Spleen (tissue), 11 donors: ENCODE data around the gene SOX5. TPM values are rescaled to one million over a fixed set of nuclear protein-coding genes. Genes with fewer than 3 reads are reported as not detected.
A peak's percentile ranks its signal among the peaks of the same experiment; 100 is the strongest.

Experiments used
- DNase-seq: peaks from one replicate; pipeline ENCODE4 v3.0.0-alpha.2; 2020
- H3K27ac ChIP-seq, 8 donors: fragments of 200-600 bp; sonication (generic) in 7 of 8; 1 replicate in 4 of 8; 2 replicates in 4 of 8; pipeline versions ENCODE4 v1.5.0 to v1.8.0; 2016 to 2021; ENCODE audit warnings: inconsistent platforms in 4 of 8, mild to moderate bottlenecking in 4 of 8, moderate library complexity in 1 of 8
- H3K27me3 ChIP-seq, 7 donors: fragments of 200-600 bp; sonication (generic) in 6 of 7; replicated peaks in 1 of 7; 1 replicate in 4 of 7; 2 replicates in 3 of 7; pipeline versions ENCODE4 v1.5.0 to v1.8.0; 2016 to 2021; ENCODE audit warnings: inconsistent platforms in 3 of 7, mild to moderate bottlenecking in 1 of 7
- H3K36me3 ChIP-seq, 6 donors: fragments of 200-600 bp; sonication (generic) in 5 of 6; 1 replicate in 4 of 6; 2 replicates in 2 of 6; pipeline versions ENCODE4 v1.5.0 to v1.8.0; 2016 to 2021; ENCODE audit warnings: inconsistent platforms in 2 of 6
- H3K4me1 ChIP-seq, 6 donors: fragments of 200-600 bp; sonication (generic) in 5 of 6; 1 replicate in 3 of 6; 2 replicates in 3 of 6; pipeline versions ENCODE4 v1.5.0 to v1.8.0; 2016 to 2021; ENCODE audit warnings: inconsistent platforms in 3 of 6
- H3K4me3 ChIP-seq, 8 donors: fragments of 200-600 bp; sonication (generic) in 7 of 8; 1 replicate in 4 of 8; 2 replicates in 4 of 8; pipeline versions ENCODE4 v1.5.0 to v1.8.0; 2016 to 2021; ENCODE audit warnings: inconsistent platforms in 4 of 8, mild to moderate bottlenecking in 4 of 8, moderate library complexity in 2 of 8
- H3K9me3 ChIP-seq, 8 donors: fragments of 200-600 bp; sonication (generic) in 7 of 8; 1 replicate in 4 of 8; 2 replicates in 4 of 8; pipeline versions ENCODE4 v1.5.0 to v1.8.0; 2016 to 2021; ENCODE audit warnings: inconsistent platforms in 4 of 8
- POLR2A ChIP-seq, 3 donors: fragments of 450-650 bp; IDR thresholded peaks; one replicate each; pipeline ENCODE4 v1.5.1; 2017; ENCODE audit warnings: antibody characterized with exemption in 3 of 3, mild to moderate bottlenecking in 1 of 3
- POLR2AphosphoS5 ChIP-seq, 3 donors: sonication (generic); formaldehyde crosslinking; IDR thresholded peaks; one replicate each; pipeline ENCODE4 v1.5.1; 2017; ENCODE audit warnings: antibody characterized with exemption in 3 of 3
- WGBS, 5 donors: extraction: QIAGEN DNeasy Blood & Tissue Kit in 3 of 5; methylation state at CpG; one replicate each; pipeline versions ENCODE4 v1.1.5 to v1.1.7; 2013 to 2018; 5-methylcytosine and 5-hydroxymethylcytosine counted together
- intact Hi-C: fragments of 100-400 bp; cut with DNase I; formaldehyde crosslinking; loops from one replicate; pipeline ENCODE4 v1.15.0; 2023; ENCODE audit warnings: low total_unique reads
- polyA plus RNA-seq, 3 donors: library from polyadenylated mRNA; stranded (reverse); fragments of 200-250 nt; gene quantifications; one replicate each; pipeline ENCODE4 v1.2.1, GENCODE V29; 2013
- total RNA-seq, 7 donors: library from RNA; depleted of rRNA in 3 of 7; stranded (reverse); fragments of >200 nt in 3 of 7; fragmentation: NEBNext Ultra II Directional in 4 of 7; extraction: Animal tissue kit (Norgen Biotek cat#: 25700) in 4 of 7; gene quantifications; one replicate each; pipeline versions ENCODE4 v1.1.0 to v1.2.1, GENCODE V29; 2016 to 2021
- TF ChIP-seq, protein P1 (sequence below), 11 experiments: fragments of 200-600 bp in 7 of 11; fragments of 450-650 bp in 4 of 11; sonication (generic) in 4 of 11; IDR thresholded peaks in 8 of 11; conservative IDR thresholded peaks in 3 of 11; 1 replicate in 7 of 11; 2 replicates in 4 of 11; pipeline versions ENCODE4 v1.4.0 to v1.8.0; 2016 to 2021; ENCODE audit warnings: antibody characterized with exemption in 11 of 11, inconsistent platforms in 4 of 11, mild to moderate bottlenecking in 1 of 11
- donor health status: healthy with polysubstance abuse.
- donor health status: DM: no; HTN: no; CAD: no; lungs with moderate emphysema.
- donor health status: DM: no; HTN: no; CAD: no.
- donor health status: Bipolar disorder and iron deficiency.
- donor health status: healthy.
- donor health status: DM: no; HTN: no; CAD: no.
- donor health status: DM: yes; HTN: yes; CAD: no.

The SOX5 gene
- total and polyA plus RNA-seq, 10 donors = 0.20 to 21.3 (median 8.7) TPM

DNA sequence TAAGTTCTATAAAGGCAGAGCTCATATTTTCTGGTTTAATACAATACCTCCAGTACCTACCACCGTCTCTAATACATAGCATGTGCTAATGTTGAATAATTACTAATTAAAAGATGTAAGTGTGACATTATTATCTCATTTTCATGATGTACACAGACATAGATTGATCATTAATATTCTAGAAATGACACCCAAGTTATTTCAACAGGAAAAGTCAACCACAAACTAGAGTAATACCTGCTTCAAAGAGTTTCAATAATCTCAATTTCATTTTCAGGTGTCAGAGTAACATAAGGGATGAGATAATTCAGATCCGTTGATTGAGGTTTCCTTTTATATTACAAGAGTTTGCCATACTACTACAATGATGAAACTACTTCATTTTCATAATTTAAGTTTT is 388.9 kb downstream of the SOX5 start:
- intact Hi-C loops = no loop called here
- no peaks in the 10 kb centered on the region for H3K4me1 ChIP-seq
- no peak overlapping the region for H3K4me3 ChIP-seq
- TF ChIP-seq POLR2AphosphoS5 (IDR thresholded peaks at IDR 0.05) (no peak), POLR2A (IDR thresholded peaks at IDR 0.05) (no peak)
- TF ChIP-seq, protein P1, sequence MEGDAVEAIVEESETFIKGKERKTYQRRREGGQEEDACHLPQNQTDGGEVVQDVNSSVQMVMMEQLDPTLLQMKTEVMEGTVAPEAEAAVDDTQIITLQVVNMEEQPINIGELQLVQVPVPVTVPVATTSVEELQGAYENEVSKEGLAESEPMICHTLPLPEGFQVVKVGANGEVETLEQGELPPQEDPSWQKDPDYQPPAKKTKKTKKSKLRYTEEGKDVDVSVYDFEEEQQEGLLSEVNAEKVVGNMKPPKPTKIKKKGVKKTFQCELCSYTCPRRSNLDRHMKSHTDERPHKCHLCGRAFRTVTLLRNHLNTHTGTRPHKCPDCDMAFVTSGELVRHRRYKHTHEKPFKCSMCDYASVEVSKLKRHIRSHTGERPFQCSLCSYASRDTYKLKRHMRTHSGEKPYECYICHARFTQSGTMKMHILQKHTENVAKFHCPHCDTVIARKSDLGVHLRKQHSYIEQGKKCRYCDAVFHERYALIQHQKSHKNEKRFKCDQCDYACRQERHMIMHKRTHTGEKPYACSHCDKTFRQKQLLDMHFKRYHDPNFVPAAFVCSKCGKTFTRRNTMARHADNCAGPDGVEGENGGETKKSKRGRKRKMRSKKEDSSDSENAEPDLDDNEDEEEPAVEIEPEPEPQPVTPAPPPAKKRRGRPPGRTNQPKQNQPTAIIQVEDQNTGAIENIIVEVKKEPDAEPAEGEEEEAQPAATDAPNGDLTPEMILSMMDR (IDR thresholded peaks at IDR 0.05 in 8 of 11, conservative IDR thresholded peaks at IDR 0.05 in 3 of 11) = no peak
- no peak overlapping the region for H3K27ac ChIP-seq
- no peaks in the 10 kb centered on the region for H3K9me3 ChIP-seq
- no peak for DNase-seq
- 64 to 89% (median 68%) methylated on average over 2 of the region's 2 CpGs for WGBS, 5 donors
- H3K36me3 ChIP-seq = no peaks in the 10 kb centered on the region
- H3K27me3 ChIP-seq = no peaks in the 10 kb centered on the region

DNA sequence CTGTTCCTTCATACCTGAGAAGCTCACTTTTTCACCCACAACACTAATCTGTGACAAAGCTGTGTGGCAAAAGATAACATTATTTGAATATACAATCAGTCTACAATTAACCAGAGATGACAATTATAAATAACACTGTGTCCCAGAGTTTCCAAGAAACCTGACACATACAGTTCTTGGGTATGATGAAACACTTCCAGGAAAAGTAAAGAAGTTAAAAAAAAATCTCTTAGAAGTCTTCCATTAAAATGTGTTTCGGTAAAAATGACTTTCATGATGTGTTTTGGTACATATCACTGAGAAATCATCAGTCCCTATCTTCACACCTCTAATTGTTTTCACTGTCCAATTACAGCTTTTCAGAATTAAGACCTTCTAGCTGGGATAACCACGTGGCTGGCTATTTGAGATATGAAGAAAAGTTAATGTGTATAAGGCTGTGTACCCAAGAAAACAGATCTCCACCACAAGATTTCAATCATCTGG is 390.2 kb downstream of the SOX5 start:
- no peaks in the 10 kb centered on the region for H3K36me3 ChIP-seq
- TF ChIP-seq POLR2AphosphoS5 (IDR thresholded peaks at IDR 0.05) (no peak), POLR2A (IDR thresholded peaks at IDR 0.05) (no peak)
- TF ChIP-seq, protein P1 (IDR thresholded peaks at IDR 0.05 in 8 of 11, conservative IDR thresholded peaks at IDR 0.05 in 3 of 11) = no peak
- H3K4me1 ChIP-seq = no peaks in the 10 kb centered on the region
- H3K27me3 ChIP-seq = no peaks in the 10 kb centered on the region
- no peaks in the 10 kb centered on the region for H3K9me3 ChIP-seq
- H3K27ac ChIP-seq = peak overlapping the region in 2 of 8 donors; percentile 46 to 51
- no peak for DNase-seq
- intact Hi-C loops = no loop called here
- H3K4me3 ChIP-seq = no peak overlapping the region
- WGBS, 5 donors = 44 to 70% (median 66%) methylated on average over 2 of the region's 2 CpGs

DNA sequence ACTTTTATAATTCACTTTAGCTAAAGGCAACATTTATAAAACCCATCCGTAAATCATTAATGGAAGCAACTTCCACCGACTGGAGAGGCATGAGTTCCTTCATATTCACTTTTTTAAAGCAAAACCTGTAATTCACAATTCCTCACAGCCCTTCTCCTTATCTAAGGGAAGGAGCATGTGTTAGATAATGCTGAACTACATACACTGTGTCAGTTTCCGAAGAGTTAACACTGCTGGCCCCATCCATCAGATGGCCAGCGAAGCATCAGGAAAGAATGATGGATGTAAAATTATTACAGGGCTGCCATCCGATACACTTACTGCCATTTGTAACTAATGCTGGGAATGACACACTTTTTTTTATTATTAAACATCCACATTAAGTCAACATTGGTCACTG is 392.8 kb downstream of the SOX5 start:
- intact Hi-C loops = no loop called here
- Histone ChIP-seq H3K4me3 (no peak overlapping the region), H3K36me3 (no peaks in the 10 kb centered on the region), H3K27ac (no peak overlapping the region), H3K27me3 (no peaks in the 10 kb centered on the region), H3K9me3 (no peaks in the 10 kb centered on the region), H3K4me1 (no peaks in the 10 kb centered on the region)
- no peak for TF ChIP-seq POLR2AphosphoS5 (IDR thresholded peaks at IDR 0.05)
- TF ChIP-seq, protein P1 (IDR thresholded peaks at IDR 0.05 in 8 of 11, conservative IDR thresholded peaks at IDR 0.05 in 3 of 11) = no peak
- no peak for TF ChIP-seq POLR2A (IDR thresholded peaks at IDR 0.05)
- no peak for DNase-seq
- 74 to 81% (median 78%) methylated on average over 5 of the region's 5 CpGs for WGBS, 5 donors

DNA sequence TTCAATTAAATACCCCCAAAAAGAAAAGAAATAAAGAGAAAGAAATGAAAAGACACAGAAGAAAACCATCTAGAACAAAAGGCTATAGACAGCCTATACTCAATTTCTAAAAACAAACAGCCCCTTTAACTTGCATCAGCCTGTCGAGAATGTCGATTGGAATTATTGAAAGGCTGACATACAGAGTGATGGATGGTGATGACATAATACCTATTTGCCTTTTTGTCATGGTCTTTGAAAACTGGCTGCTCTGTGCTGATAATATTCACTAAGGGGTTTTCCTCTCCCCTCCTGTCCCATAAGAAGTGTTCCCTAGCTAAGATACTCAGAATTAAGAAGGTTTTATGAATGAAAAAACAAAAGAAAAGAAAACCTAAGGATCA is 393.7 kb downstream of the SOX5 start:
- Histone ChIP-seq H3K27me3 (no peaks in the 10 kb centered on the region), H3K27ac (no peak overlapping the region), H3K4me3 (no peak overlapping the region), H3K9me3 (no peaks in the 10 kb centered on the region), H3K4me1 (no peaks in the 10 kb centered on the region), H3K36me3 (no peaks in the 10 kb centered on the region)
- intact Hi-C loops = no loop called here
- TF ChIP-seq POLR2A (IDR thresholded peaks at IDR 0.05) = no peak
- no peak for TF ChIP-seq POLR2AphosphoS5 (IDR thresholded peaks at IDR 0.05)
- TF ChIP-seq, protein P1 (IDR thresholded peaks at IDR 0.05 in 8 of 11, conservative IDR thresholded peaks at IDR 0.05 in 3 of 11) = no peak
- DNase-seq = no peak
- WGBS, 5 donors = 63 to 75% (median 71%) methylated on average over 2 of the region's 2 CpGs
